Fibroblast of lung (primary cell): ENCODE results near the gene PREP.

Source experiments
- EZH2 ChIP-seq: IDR thresholded peaks from 2 replicates; pipeline ENCODE4 v1.5.1; 2012; ENCODE audit warnings: low read length, control low read depth, mild to moderate bottlenecking; ENCODE audit errors: missing control alignments
- TF ChIP-seq, protein P1 (sequence below), 2 donors: IDR thresholded peaks in 1 of 2; conservative IDR thresholded peaks in 1 of 2; 1 replicate in 1 of 2; 2 replicates in 1 of 2; pipeline ENCODE4 v1.5.1; 2011 to 2012; ENCODE audit warnings: low read length in 2 of 2, control low read depth in 1 of 2, inconsistent platforms in 1 of 2, low read depth in 1 of 2, mild to moderate bottlenecking in 1 of 2

DNA sequence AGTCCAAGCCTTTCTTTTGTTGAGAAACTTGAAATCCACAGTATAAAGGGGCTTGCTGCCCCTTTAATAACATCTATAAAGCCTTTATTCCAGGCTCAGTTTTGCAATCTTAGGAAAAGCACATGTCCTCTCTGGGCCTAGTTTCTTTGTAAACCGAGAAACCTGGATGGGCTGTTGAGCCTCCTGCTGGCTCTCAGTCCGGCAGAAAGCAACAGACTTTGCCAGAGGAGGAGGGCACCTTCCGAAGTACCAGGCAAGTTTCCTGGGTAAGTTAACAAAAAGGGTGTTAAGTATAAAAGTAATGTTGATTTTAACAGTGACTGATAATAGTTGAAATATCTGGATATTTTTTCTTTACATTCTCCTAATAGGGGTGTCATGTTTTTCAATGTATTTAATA lies 124.1 kb downstream of the PREP start:
- TF ChIP-seq, protein P1, sequence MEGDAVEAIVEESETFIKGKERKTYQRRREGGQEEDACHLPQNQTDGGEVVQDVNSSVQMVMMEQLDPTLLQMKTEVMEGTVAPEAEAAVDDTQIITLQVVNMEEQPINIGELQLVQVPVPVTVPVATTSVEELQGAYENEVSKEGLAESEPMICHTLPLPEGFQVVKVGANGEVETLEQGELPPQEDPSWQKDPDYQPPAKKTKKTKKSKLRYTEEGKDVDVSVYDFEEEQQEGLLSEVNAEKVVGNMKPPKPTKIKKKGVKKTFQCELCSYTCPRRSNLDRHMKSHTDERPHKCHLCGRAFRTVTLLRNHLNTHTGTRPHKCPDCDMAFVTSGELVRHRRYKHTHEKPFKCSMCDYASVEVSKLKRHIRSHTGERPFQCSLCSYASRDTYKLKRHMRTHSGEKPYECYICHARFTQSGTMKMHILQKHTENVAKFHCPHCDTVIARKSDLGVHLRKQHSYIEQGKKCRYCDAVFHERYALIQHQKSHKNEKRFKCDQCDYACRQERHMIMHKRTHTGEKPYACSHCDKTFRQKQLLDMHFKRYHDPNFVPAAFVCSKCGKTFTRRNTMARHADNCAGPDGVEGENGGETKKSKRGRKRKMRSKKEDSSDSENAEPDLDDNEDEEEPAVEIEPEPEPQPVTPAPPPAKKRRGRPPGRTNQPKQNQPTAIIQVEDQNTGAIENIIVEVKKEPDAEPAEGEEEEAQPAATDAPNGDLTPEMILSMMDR (conservative IDR thresholded peaks at IDR 0.05 in 1 of 2, IDR thresholded peaks at IDR 0.05 in 1 of 2; ENCODE audit: low read depth in 1 of 2, low read length in 2 of 2): no peak
- no peak for TF ChIP-seq EZH2
